RWPE1 (cell line): ENCODE measurements around the gene TARBP1.
A peak's percentile ranks its signal among the peaks of the same experiment; 100 is the strongest.
"Not testable (repeated sequence)": the region's sequence is repeated elsewhere in the genome, so short reads cannot be mapped to it uniquely, and the experiment has no call there.

Experiments
- CTCF ChIA-PET: fragments of 350-600 bp; sonication (Branson Sonifier 250); formaldehyde crosslinking; extraction: SDS; loops from one replicate; lab custom pipeline; 2021; lab: Yijun Ruan, JAX
- POLR2A ChIA-PET: fragments of 400-600 bp; formaldehyde crosslinking; extraction: SDS; loops from one replicate; lab custom pipeline; 2020; ENCODE audit warnings: antibody characterized with exemption; ENCODE audit not compliant: low non-redundant PET; lab: Yijun Ruan, JAX
- DNase-seq: peaks from one replicate; pipeline ENCODE4 v3.0.0; 2012; ENCODE audit warnings: low spot score
- H3K27ac ChIP-seq: fragments of 450-650 bp; 2 replicates; pipeline ENCODE4 v1.5.1; 2017
- TF ChIP-seq, protein P1 (sequence below): fragments of 450-650 bp; conservative IDR thresholded peaks from 2 replicates; pipeline ENCODE4 v1.5.1; 2017; ENCODE audit warnings: low read depth, mild to moderate bottlenecking

The TARBP1 gene

GRCh38 chr1:234521836-234522235, 42.9 kb upstream of the TARBP1 start:
- peak overlapping the region; percentile 53; the same call in 1 of the 2 replicates for H3K27ac ChIP-seq
- no peak for DNase-seq
- ChIA-PET POLR2A (no interaction called here), CTCF (interaction anchor here (0.6 to 0.9 kb wide), 2 partner anchors 10 to 12 kb away, joined by 3 to 8 read pairs; no protein-coding TSS in a partner anchor)
- TF ChIP-seq, protein P1, sequence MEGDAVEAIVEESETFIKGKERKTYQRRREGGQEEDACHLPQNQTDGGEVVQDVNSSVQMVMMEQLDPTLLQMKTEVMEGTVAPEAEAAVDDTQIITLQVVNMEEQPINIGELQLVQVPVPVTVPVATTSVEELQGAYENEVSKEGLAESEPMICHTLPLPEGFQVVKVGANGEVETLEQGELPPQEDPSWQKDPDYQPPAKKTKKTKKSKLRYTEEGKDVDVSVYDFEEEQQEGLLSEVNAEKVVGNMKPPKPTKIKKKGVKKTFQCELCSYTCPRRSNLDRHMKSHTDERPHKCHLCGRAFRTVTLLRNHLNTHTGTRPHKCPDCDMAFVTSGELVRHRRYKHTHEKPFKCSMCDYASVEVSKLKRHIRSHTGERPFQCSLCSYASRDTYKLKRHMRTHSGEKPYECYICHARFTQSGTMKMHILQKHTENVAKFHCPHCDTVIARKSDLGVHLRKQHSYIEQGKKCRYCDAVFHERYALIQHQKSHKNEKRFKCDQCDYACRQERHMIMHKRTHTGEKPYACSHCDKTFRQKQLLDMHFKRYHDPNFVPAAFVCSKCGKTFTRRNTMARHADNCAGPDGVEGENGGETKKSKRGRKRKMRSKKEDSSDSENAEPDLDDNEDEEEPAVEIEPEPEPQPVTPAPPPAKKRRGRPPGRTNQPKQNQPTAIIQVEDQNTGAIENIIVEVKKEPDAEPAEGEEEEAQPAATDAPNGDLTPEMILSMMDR: no peak

- ChIA-PET POLR2A (no interaction called here), CTCF (interaction anchor here (0.6 kb wide), 1 partner anchor 13 kb away, joined by 8 read pairs; no protein-coding TSS in a partner anchor)
- no peak for DNase-seq
- TF ChIP-seq, protein P1: no peak
- H3K27ac ChIP-seq: peak overlapping the region; percentile 53; the same call in 1 of the 2 replicates
Observed at GRCh38 chr1:234520908-234521817, 42.2 kb upstream of the TARBP1 start.

DNA sequence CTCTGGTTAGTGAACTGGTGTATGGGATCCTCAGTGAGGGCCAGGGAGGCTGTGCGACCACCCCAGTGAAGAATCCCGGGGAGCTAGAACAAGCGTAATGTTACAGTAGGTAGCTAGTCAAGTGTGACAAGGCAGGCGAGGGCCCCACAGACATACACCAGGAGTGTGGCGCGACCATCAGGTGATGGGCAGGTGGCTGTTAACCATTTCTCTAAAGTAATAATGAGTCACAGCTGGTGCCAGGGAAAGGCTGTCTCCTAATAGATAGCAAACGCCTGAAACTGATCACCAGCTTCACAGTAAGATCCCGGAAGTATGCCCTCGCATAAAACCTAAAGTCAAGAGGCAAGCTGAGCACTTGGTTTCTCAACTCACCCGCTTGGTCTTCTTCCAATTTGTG, 40.5 kb upstream of the TARBP1 start:
- ChIA-PET CTCF (no interaction called here), POLR2A (no interaction called here)
- H3K27ac ChIP-seq: peak overlapping the region; percentile 19; the same call in 1 of the 2 replicates
- no peak for DNase-seq
- TF ChIP-seq, protein P1: no peak

DNA sequence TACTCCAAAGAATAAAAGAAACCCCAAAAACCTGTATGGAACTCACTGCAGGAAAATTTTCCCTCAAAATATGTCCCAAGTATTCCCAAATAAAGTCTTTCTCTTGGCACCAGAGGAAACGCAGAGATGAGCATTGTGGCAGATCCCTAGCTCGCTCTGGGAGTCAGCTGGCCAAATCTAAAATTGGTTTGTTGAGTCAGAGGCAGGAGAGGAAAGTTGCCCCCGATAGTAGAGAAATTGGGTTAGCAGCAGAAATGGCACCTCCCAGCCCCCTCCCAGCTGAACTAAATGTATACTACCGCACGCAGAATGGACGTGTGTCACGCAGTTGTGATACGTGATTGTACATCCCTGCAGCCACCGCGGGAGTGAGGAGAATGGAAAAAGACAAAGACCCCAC, 39.9 kb upstream of the TARBP1 start:
- POLR2A ChIA-PET: no interaction called here
- DNase-seq: no peak

DNA sequence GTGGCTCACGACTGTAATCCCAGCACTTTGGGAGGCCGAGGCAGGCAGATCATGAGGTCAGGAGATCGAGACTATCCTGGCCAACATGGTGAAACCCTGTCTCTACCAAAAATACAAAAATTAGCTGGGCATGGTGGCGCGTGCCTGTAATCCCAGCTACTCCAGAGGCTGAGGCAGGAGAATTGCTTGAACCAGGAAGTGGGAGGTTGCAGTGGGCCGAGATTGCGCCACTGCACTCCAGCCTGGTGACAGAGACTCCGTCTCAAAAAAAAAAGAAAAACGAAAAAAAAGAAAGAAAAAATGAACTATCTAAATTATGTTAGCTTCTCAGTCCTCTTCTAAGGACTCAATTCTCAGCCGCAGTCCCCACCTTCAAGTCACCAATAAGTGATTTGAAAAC, 39.1 kb upstream of the TARBP1 start:
- POLR2A ChIA-PET: interaction anchor here (0.5 kb wide), 1 partner anchor 82 kb away, joined by 4 read pairs; no protein-coding TSS in a partner anchor
- DNase-seq, H3K27ac ChIP-seq, CTCF ChIA-PET: not testable (repeated sequence)

More for the DNA sequence above, 39.9 kb upstream of the TARBP1 start:
- CTCF ChIA-PET: no interaction called here
- TF ChIP-seq, protein P1: no peak
- H3K27ac ChIP-seq: no peak overlapping the region

DNA sequence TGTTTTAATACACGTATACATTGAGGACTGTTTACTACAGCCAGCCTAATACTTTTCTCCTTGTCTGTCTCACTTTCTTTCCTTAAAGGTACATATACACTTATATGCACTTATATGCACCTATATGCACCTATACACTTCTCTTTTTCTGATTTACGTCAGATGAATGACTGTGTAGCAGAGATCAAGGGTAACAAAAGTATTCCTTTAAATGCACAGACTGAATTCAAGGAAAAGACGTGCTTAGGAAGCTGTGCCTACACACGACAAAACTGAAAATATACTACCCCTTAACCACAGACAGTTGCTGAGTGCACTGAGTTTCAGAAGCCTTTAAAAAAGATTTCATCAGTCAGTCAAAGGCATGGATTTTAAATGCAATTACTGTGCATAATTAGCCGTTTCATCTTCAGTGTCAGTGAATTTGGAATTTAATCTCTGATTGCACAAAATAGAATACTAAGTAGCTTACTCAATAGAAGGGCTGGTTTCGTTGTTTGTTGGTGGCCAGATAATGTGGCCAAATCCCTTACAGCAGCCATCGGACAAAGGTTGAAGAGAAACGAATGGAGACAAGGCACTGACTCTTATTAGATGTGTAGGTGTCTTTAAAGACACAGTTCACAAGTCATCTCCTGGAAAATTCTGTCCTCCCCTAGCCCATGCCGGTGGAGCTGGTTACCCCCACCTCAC, 38.3 kb upstream of the TARBP1 start:
- DNase-seq: no peak
- ChIA-PET CTCF (no interaction called here), POLR2A (no interaction called here)
- H3K27ac ChIP-seq: peak overlapping the region; percentile 75
- TF ChIP-seq, protein P1: no peak
